HepG2 (cell line): ENCODE data around the gene DMXL1. TPM values are rescaled to one million over a fixed set of nuclear protein-coding genes. Genes with fewer than 3 reads are reported as not detected.

Experiments used
- ATF6 ChIP-seq: sonication (generic); formaldehyde crosslinking; conservative IDR thresholded peaks from 2 replicates; pipeline ENCODE4 v1.4.0; 2020; ENCODE audit warnings: missing genetic modification reagents
- FOXA3 ChIP-seq: IDR thresholded peaks from 2 replicates; pipeline ENCODE4 v1.6.1; 2016; ENCODE audit warnings: missing genetic modification reagents, missing compliant biosample characterization
- HIVEP1 ChIP-seq: sonication (generic); formaldehyde crosslinking; IDR thresholded peaks from 2 replicates; pipeline ENCODE4 v1.4.0; 2020; ENCODE audit warnings: mild to moderate bottlenecking, missing genetic modification reagents
- NRL ChIP-seq: sonication (generic); formaldehyde crosslinking; IDR thresholded peaks from 2 replicates; pipeline ENCODE4 v1.5.0; 2020; ENCODE audit warnings: missing genetic modification reagents, mild to moderate bottlenecking, moderate library complexity, borderline replicate concordance
- PHF20 ChIP-seq: sonication (generic); formaldehyde crosslinking; IDR thresholded peaks from 2 replicates; pipeline ENCODE4 v1.5.0; 2020; ENCODE audit warnings: mild to moderate bottlenecking, missing genetic modification reagents
- POLR2G ChIP-seq: fragments of 200-400 bp; formaldehyde crosslinking; IDR thresholded peaks from 2 replicates; pipeline ENCODE4 v1.6.1; 2018; ENCODE audit warnings: mild to moderate bottlenecking, low read depth, low read length, moderate library complexity
- SRSF1 ChIP-seq: fragments of 200-400 bp; formaldehyde crosslinking; optimal IDR thresholded peaks from 2 replicates; pipeline ENCODE3; 2017; ENCODE audit warnings: mild to moderate bottlenecking, low read depth, low read length, moderate library complexity
- TERF1 ChIP-seq: sonication (generic); formaldehyde crosslinking; IDR thresholded peaks from 2 replicates; pipeline ENCODE4 v1.8.0; 2022; ENCODE audit warnings: mild to moderate bottlenecking, missing genetic modification reagents, moderate library complexity
- UBTF ChIP-seq: sonication (generic); formaldehyde crosslinking; IDR thresholded peaks from 2 replicates; pipeline ENCODE4 v1.4.0; 2020; ENCODE audit warnings: mild to moderate bottlenecking, missing genetic modification reagents
- ZC3H13 ChIP-seq: sonication (generic); formaldehyde crosslinking; IDR thresholded peaks from 2 replicates; pipeline ENCODE4 v1.8.1; 2023; ENCODE audit warnings: mild to moderate bottlenecking, missing genetic modification reagents, moderate library complexity
- ZNF292 ChIP-seq: sonication (generic); formaldehyde crosslinking; IDR thresholded peaks from 2 replicates; pipeline ENCODE4 v1.8.1; 2022; ENCODE audit warnings: mild to moderate bottlenecking, low read depth, missing genetic modification reagents, borderline replicate concordance
- ZNF468 ChIP-seq: sonication (generic); formaldehyde crosslinking; IDR thresholded peaks from 2 replicates; pipeline ENCODE4 v1.8.0; 2022; ENCODE audit warnings: mild to moderate bottlenecking, moderate library complexity, missing genetic modification reagents
- ZNF563 ChIP-seq: sonication (generic); formaldehyde crosslinking; IDR thresholded peaks from 2 replicates; pipeline ENCODE4 v1.8.0; 2022; ENCODE audit warnings: mild to moderate bottlenecking, moderate library complexity, missing genetic modification reagents
- ZNF720 ChIP-seq: sonication (generic); formaldehyde crosslinking; IDR thresholded peaks from 2 replicates; pipeline ENCODE4 v1.4.0; 2020; ENCODE audit warnings: missing genetic modification reagents
- ZSCAN30 ChIP-seq: sonication (generic); formaldehyde crosslinking; IDR thresholded peaks from 2 replicates; pipeline ENCODE4 v1.5.0; 2020; ENCODE audit warnings: mild to moderate bottlenecking, missing genetic modification reagents
- ZSCAN31 ChIP-seq: sonication (generic); formaldehyde crosslinking; IDR thresholded peaks from 2 replicates; pipeline ENCODE4 v1.5.0; 2020; ENCODE audit warnings: low read depth, mild to moderate bottlenecking, missing genetic modification reagents
- ZSCAN9 ChIP-seq: IDR thresholded peaks from 2 replicates; pipeline ENCODE4 v1.6.1; 2016; ENCODE audit warnings: borderline replicate concordance
- polyA plus RNA-seq, 8 experiments: library from polyadenylated mRNA; depleted of rRNA in 3 of 8; stranded (reverse) in 7 of 8; unstranded in 1 of 8; fragments of >200 nt; fragmentation: Illumina TruSeq in 4 of 8; extraction: Trizol in 4 of 8; gene quantifications; 2 replicates each; pipeline versions ENCODE4 v1.2.1 to v1.2.3, GENCODE V29; 2011 to 2016; ENCODE audit warnings: low read depth in 4 of 8, missing spikeins in 1 of 8, mixed read lengths in 1 of 8; ENCODE audit not compliant: insufficient read depth in 1 of 8
- total RNA-seq, 5 experiments: library from RNA; depleted of rRNA; stranded (reverse); fragments of >200 nt; fragmentation: Illumina TruSeq; extraction: Trizol; gene quantifications; 2 replicates each; pipeline ENCODE4 v1.2.3, GENCODE V29; 2016; ENCODE audit warnings: low read depth in 1 of 5
- TF ChIP-seq, protein P1 (sequence below): sonication (generic); formaldehyde crosslinking; IDR thresholded peaks from 2 replicates; pipeline ENCODE4 v1.5.1; 2020; ENCODE audit warnings: mild to moderate bottlenecking, missing genetic modification reagents, moderate library complexity

Gene DMXL1
- total and polyA plus RNA-seq, 2 of the 13 experiments (the other 11 are each of a cell fraction or from before 2014, with no cell fraction given) = 6.9 to 18.6 TPM

DNA sequence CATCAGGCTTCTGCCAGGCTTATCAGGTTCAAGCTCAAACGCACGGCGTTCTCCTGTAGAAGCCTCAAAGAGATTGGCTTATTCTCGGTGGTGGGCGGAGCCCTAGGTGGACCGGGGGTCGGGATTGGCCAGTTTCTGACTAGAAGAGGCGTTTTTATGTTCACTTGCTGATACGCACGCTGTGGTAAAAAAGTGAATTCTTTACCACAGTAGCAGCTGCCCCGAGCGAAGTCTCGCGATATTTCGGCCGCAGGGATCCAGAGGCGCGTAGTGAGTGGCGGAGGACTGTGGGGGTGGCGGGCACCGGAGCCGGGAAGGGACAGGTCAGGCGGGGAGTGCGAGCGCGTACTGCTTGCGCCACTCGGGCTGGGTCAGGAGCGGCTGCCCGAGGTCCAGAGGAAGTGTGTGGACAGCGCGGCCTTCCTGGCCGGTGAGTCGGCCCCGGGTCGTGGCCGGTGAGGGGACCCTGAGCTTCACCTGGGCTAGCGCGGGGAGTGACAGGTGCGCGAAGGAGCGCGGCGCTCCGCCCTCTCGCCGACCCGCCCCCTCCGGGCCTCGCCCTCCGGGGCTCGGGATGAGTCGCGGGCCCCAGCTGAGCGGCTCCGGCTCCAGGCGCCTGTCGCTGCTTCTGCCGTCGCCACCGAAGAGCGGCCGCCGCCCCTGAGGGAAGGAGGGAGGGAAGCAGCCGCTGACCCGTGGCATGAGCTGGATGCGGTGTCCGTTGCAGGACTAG lies at the start of gene DMXL1 (continued):
- TF ChIP-seq ZNF292 (CRISPR knock-in tag) (peak; percentile 58; the same call in 1 of the 2 replicates), ZNF720 (CRISPR knock-in tag) (no peak), NRL (CRISPR knock-in tag) (peak; percentile 75; the same call in 1 of the 2 replicates), POLR2G (peak; percentile 64), SRSF1 (peak; percentile 73), PHF20 (CRISPR knock-in tag) (peak; percentile 46), TERF1 (CRISPR knock-in tag) (no peak), ZSCAN9 (CRISPR knock-in tag) (peak; percentile 8; the same call in 1 of the 2 replicates), ZSCAN31 (CRISPR knock-in tag) (no peak; the same call in 1 of the 2 replicates), ZSCAN30 (CRISPR knock-in tag) (no peak), ZNF563 (peak; percentile 90), FOXA3 (CRISPR knock-in tag) (no peak; the same call in 1 of the 2 replicates), UBTF (CRISPR knock-in tag) (peak; percentile 93), ZNF468 (CRISPR knock-in tag) (no peak), HIVEP1 (CRISPR knock-in tag) (peak; percentile 18; the same call in 1 of the 2 replicates), ATF6 (CRISPR knock-in tag) (no peak), ZC3H13 (no peak)
- TF ChIP-seq, protein P1, sequence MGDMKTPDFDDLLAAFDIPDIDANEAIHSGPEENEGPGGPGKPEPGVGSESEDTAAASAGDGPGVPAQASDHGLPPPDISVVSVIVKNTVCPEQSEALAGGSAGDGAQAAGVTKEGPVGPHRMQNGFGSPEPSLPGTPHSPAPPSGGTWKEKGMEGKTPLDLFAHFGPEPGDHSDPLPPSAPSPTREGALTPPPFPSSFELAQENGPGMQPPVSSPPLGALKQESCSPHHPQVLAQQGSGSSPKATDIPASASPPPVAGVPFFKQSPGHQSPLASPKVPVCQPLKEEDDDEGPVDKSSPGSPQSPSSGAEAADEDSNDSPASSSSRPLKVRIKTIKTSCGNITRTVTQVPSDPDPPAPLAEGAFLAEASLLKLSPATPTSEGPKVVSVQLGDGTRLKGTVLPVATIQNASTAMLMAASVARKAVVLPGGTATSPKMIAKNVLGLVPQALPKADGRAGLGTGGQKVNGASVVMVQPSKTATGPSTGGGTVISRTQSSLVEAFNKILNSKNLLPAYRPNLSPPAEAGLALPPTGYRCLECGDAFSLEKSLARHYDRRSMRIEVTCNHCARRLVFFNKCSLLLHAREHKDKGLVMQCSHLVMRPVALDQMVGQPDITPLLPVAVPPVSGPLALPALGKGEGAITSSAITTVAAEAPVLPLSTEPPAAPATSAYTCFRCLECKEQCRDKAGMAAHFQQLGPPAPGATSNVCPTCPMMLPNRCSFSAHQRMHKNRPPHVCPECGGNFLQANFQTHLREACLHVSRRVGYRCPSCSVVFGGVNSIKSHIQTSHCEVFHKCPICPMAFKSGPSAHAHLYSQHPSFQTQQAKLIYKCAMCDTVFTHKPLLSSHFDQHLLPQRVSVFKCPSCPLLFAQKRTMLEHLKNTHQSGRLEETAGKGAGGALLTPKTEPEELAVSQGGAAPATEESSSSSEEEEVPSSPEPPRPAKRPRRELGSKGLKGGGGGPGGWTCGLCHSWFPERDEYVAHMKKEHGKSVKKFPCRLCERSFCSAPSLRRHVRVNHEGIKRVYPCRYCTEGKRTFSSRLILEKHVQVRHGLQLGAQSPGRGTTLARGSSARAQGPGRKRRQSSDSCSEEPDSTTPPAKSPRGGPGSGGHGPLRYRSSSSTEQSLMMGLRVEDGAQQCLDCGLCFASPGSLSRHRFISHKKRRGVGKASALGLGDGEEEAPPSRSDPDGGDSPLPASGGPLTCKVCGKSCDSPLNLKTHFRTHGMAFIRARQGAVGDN (CRISPR knock-in tag) = peak; percentile 91
